ENCODE data around the gene PIR. TPM values are rescaled to one million over a fixed set of nuclear protein-coding genes. Genes with fewer than 3 reads are reported as not detected.

Gene PIR
- total and polyA plus RNA-seq, 2 of the 8 experiments (the other 6 are each of a cell fraction or from before 2014, with no cell fraction given) = 6.4 to 10.3 TPM

GRCh38 chrX:15336023-15336413, 157.1 kb downstream of the PIR start:
- H2AK5ac ChIP-seq (ENCODE audit: low read depth, low read length) = no peak overlapping the region
- no peak overlapping the region for H4K5ac ChIP-seq (ENCODE audit: insufficient read length, low read depth, low read length)
- no peak overlapping the region for H2BK5ac ChIP-seq (ENCODE audit: low read depth, low read length)
- H3K9me3 ChIP-seq (ENCODE audit: insufficient read depth in 2 of 2, low read depth in 1 of 2, low read length in 1 of 2) = no peaks in the 10 kb centered on the region
- no peak overlapping the region for H3K27ac ChIP-seq (ENCODE audit: low read depth, low read length)
- H3K4me1 ChIP-seq (replicated peaks in 1 of 4; ENCODE audit: control insufficient read depth in 3 of 4, insufficient read depth in 4 of 4, low read length in 3 of 4) = no peaks in the 10 kb centered on the region
- H3K56ac ChIP-seq (replicated peaks; ENCODE audit: insufficient read length, low read depth, low read length) = no peak overlapping the region
- H3K18ac ChIP-seq (ENCODE audit: extremely low read depth, low read length) = no peak overlapping the region
- no peak overlapping the region for H2BK15ac ChIP-seq (ENCODE audit: low read length)
- no peak overlapping the region; a peak in 1 of 7 replicates for H3K9ac ChIP-seq (replicated peaks in 1 of 4; ENCODE audit: extremely low read depth in 1 of 4, low read depth in 3 of 4, low read length in 3 of 4)
- peaks cover 0 to 13% (median 4%) of the 10 kb centered on the region in 4 experiments; a peak in 3 of 8 replicates for H3K36me3 ChIP-seq (ENCODE audit: control insufficient read depth in 2 of 4, insufficient read depth in 4 of 4, low read length in 3 of 4)
- peaks cover 0 to 6% of the 10 kb centered on the region in 2 experiments; a peak in 2 of 4 replicates for H3K79me2 ChIP-seq (ENCODE audit: control insufficient read depth in 1 of 2, insufficient read depth in 2 of 2, low read length in 2 of 2)
- no peak overlapping the region for H4K91ac ChIP-seq (replicated peaks; ENCODE audit: insufficient read length, low read length)
- peak overlapping the region; percentile 51 to 85 (median 60) for H3K4me3 ChIP-seq (ENCODE audit: extremely low read depth in 1 of 4, insufficient read depth in 2 of 4, low read depth in 3 of 4, low read length in 4 of 4)
- H3K23ac ChIP-seq (ENCODE audit: insufficient read length) = no peak overlapping the region
- peak overlapping the region; percentile 62 for H2AFZ ChIP-seq (ENCODE audit: low read length)
- no peak overlapping the region for H4K8ac ChIP-seq (ENCODE audit: extremely low read depth, insufficient read depth, low read length)
- ChIA-PET CTCF (ENCODE audit: partially characterized antibody) (no interaction called here), POLR2A (ENCODE audit: partially characterized antibody) (no interaction called here)
- DNase-seq (ENCODE audit: low read depth in 1 of 2, low spot score in 2 of 2) = no peak
- TF ChIP-seq MAFK (IDR thresholded peaks at IDR 0.05; ENCODE audit: low read depth, low read length) (no peak), POLR2A (IDR thresholded peaks at IDR 0.05; ENCODE audit: control extremely low read depth in 1 of 2, low read depth in 2 of 2, low read length in 2 of 2) (no peak), CREB1 (IDR thresholded peaks at IDR 0.05) (peak; percentile 48; the same call in 1 of the 2 replicates), SP1 (IDR thresholded peaks at IDR 0.05; ENCODE audit: low read depth, low read length) (no peak), MAX (IDR thresholded peaks at IDR 0.05) (no peak), SIN3A (conservative IDR thresholded peaks at IDR 0.05 in 1 of 2, IDR thresholded peaks at IDR 0.05 in 1 of 2; ENCODE audit: low read depth in 1 of 2, low read length in 2 of 2) (peak in 1 of 2 experiments; percentile 6; a peak in 1 of 4 replicates), KDM4A (IDR thresholded peaks at IDR 0.05; ENCODE audit: low read depth, low read length, severe bottlenecking) (peak; percentile 11), YY1 (IDR thresholded peaks at IDR 0.05; ENCODE audit: low read depth, low read length) (0 out of 2 replicates have a peak, but pooled peaks have one; percentile 30)
- no peak overlapping the region for H3K4ac ChIP-seq (replicated peaks; ENCODE audit: insufficient read length, low read depth, low read length)
- no peak overlapping the region for H2BK120ac ChIP-seq (replicated peaks; ENCODE audit: low read depth, low read length)
- no peak overlapping the region for H2BK20ac ChIP-seq (ENCODE audit: low read length)
- FAIRE-seq = no peak
- H2BK12ac ChIP-seq (ENCODE audit: low read depth, low read length) = no peak overlapping the region
- 0 out of 2 replicates have a peak, but pooled peaks cover 2% of the 10 kb centered on the region for H3K23me2 ChIP-seq (ENCODE audit: low read depth, low read length)
- WGBS, 2 experiments (ENCODE audit: extremely low coverage in 1 of 2, insufficient coverage in 1 of 2, insufficient read length in 1 of 2, insufficient replicate concordance in 2 of 2, low coverage in 1 of 2, low lambda C conversion rate in 2 of 2, missing lambda C conversion rate in 1 of 2) = 4% methylated on average over 10 of the region's 10 CpGs; no CpG with 5 or more reads in 1 of the 2 experiments
- H3K79me1 ChIP-seq (ENCODE audit: low read depth, low read length) = no peaks in the 10 kb centered on the region
- peak overlapping the region; percentile 82 to 83 for H3K4me2 ChIP-seq (ENCODE audit: insufficient read depth in 1 of 2, low read depth in 2 of 2, low read length in 2 of 2)
- H4K20me1 ChIP-seq (replicated peaks in 1 of 2; ENCODE audit: control insufficient read depth in 1 of 2, insufficient read depth in 2 of 2, low read length in 2 of 2) = no peaks in the 10 kb centered on the region
- no peaks in the 10 kb centered on the region for H3K27me3 ChIP-seq (replicated peaks in 1 of 4; ENCODE audit: control insufficient read depth in 3 of 4, extremely low read depth in 1 of 4, insufficient read depth in 3 of 4, low read length in 3 of 4)
- H3K14ac ChIP-seq (ENCODE audit: insufficient read length) = no peak overlapping the region

Data from H1 (cell line).